Endothelial cell of umbilical vein (primary cell): ENCODE data around the gene TYSND1. TPM values are rescaled to one million over a fixed set of nuclear protein-coding genes. Genes with fewer than 3 reads are reported as not detected.

Experiments used
- BruUV-seq: library from RNA; stranded (reverse); fragments of 400-500 nt; replicated peaks from 2 replicates; lab custom pipeline; 2021; lab: Mats Ljungman, UMichigan
- CTCF ChIA-PET: fragments of 300-600, 350-600 bp; sonication (Branson Sonifier 250); formaldehyde crosslinking; loops from one replicate; lab custom pipeline; 2021; ENCODE audit warnings: antibody characterized with exemption, inconsistent platforms; lab: Charles Lee
- POLR2A ChIA-PET: fragments of 300-600, 350-600 bp; sonication (Branson Sonifier 250); formaldehyde crosslinking; loops from one replicate; lab custom pipeline; 2021; ENCODE audit warnings: antibody characterized with exemption, inconsistent platforms; lab: Charles Lee
- DNase-seq: peaks from one replicate; pipeline ENCODE4 v3.0.0-alpha.2; 2011; ENCODE audit warnings: low read depth, low spot score
- FAIRE-seq: peaks from 2 replicates; lab custom pipeline; 2011; peaks lifted over from hg19 to GRCh38; lab: Jason Lieb, UNC
- H2AFZ ChIP-seq: 2 replicates; pipeline ENCODE4 v1.6.0; 2012; ENCODE audit warnings: low read depth, low read length, control low read depth, inconsistent platforms
- H3K27ac ChIP-seq: 2 replicates; pipeline ENCODE4 v1.5.1; 2011; ENCODE audit warnings: low read depth, mild to moderate bottlenecking, control low read depth, low read length, moderate library complexity; ENCODE audit not compliant: insufficient read depth
- H3K27me3 ChIP-seq, 2 experiments: 2 replicates each; pipeline versions ENCODE4 v1.6.0 to v1.6.1; 2011; ENCODE audit warnings: low read length in 2 of 2, mixed read lengths in 1 of 2; ENCODE audit not compliant: control insufficient read depth in 2 of 2, insufficient read depth in 2 of 2
- H3K36me3 ChIP-seq, 2 experiments: 2 replicates in 1 of 2; 3 replicates in 1 of 2; pipeline ENCODE4 v1.5.1; 2011; ENCODE audit warnings: low read length in 2 of 2, mild to moderate bottlenecking in 1 of 2, moderate library complexity in 1 of 2; ENCODE audit not compliant: control insufficient read depth in 2 of 2, insufficient read depth in 2 of 2; ENCODE audit errors: extremely low read depth in 1 of 2
- H3K4me1 ChIP-seq: 3 replicates; pipeline ENCODE4 v1.5.1; 2011; ENCODE audit warnings: mild to moderate bottlenecking, low read length; ENCODE audit not compliant: control insufficient read depth, insufficient read depth; ENCODE audit errors: extremely low read depth
- H3K4me2 ChIP-seq: 2 replicates; pipeline ENCODE4 v1.6.1; 2011; ENCODE audit warnings: low read length, control low read depth, mixed read lengths; ENCODE audit not compliant: insufficient read depth
- H3K4me3 ChIP-seq, 3 experiments: fragments of 200-600 bp in 1 of 3; sonication (generic), shearing (Covaris generic) in 1 of 3; replicated peaks in 1 of 3; 2 replicates each; pipeline ENCODE4 v1.5.1; 2011 to 2016; ENCODE audit warnings: control low read depth in 3 of 3, low read length in 3 of 3, mild to moderate bottlenecking in 2 of 3, inconsistent platforms in 1 of 3, low read depth in 1 of 3, moderate library complexity in 1 of 3; ENCODE audit not compliant: insufficient read depth in 1 of 3
- H3K79me2 ChIP-seq: 2 replicates; pipeline ENCODE4 v1.6.0; 2012; ENCODE audit warnings: low read length, inconsistent platforms; ENCODE audit not compliant: control insufficient read depth, insufficient read depth
- H3K9ac ChIP-seq: replicated peaks from 2 replicates; pipeline ENCODE3; 2011; ENCODE audit warnings: low read length, control low read depth; ENCODE audit not compliant: insufficient read depth; ENCODE audit errors: extremely low read depth
- H3K9me1 ChIP-seq: replicated peaks from 3 replicates; pipeline ENCODE4 v1.6.0; 2011; ENCODE audit warnings: mild to moderate bottlenecking, low read length; ENCODE audit not compliant: control insufficient read depth, insufficient read depth; ENCODE audit errors: extremely low read depth
- H3K9me3 ChIP-seq: replicated peaks from 2 replicates; pipeline ENCODE4 v1.5.1; 2012; ENCODE audit warnings: low read length, inconsistent platforms; ENCODE audit not compliant: control insufficient read depth, insufficient read depth
- H4K20me1 ChIP-seq: replicated peaks from 2 replicates; pipeline ENCODE3; 2011; ENCODE audit warnings: mild to moderate bottlenecking, low read length; ENCODE audit not compliant: control insufficient read depth, insufficient read depth; ENCODE audit errors: extremely low read depth
- EZH2 ChIP-seq: IDR thresholded peaks from 2 replicates; pipeline ENCODE4 v1.6.1; 2012; ENCODE audit warnings: borderline replicate concordance, low read depth, mild to moderate bottlenecking, moderate library complexity, low read length, inconsistent platforms; ENCODE audit not compliant: severe bottlenecking
- FOS ChIP-seq: IDR thresholded peaks from 2 replicates; pipeline ENCODE4 v1.6.1; 2011; ENCODE audit warnings: mild to moderate bottlenecking, low read length, moderate library complexity, borderline replicate concordance; ENCODE audit not compliant: insufficient read depth
- GATA2 ChIP-seq: IDR thresholded peaks from 2 replicates; pipeline ENCODE4 v1.7.0; 2011; ENCODE audit warnings: low read depth, mild to moderate bottlenecking, moderate library complexity, mixed read lengths, low read length; ENCODE audit not compliant: insufficient read length, insufficient read depth
- JUN ChIP-seq: IDR thresholded peaks from 2 replicates; pipeline ENCODE4 v1.6.1; 2011; ENCODE audit warnings: borderline replicate concordance, low read depth; ENCODE audit not compliant: insufficient read length, insufficient read depth
- MYC ChIP-seq: IDR thresholded peaks from one replicate; pipeline ENCODE4 v1.6.1; 2011; ENCODE audit warnings: mild to moderate bottlenecking, low read depth, low read length
- POLR2A ChIP-seq: IDR thresholded peaks from 2 replicates; pipeline ENCODE4 v1.6.1; 2012; ENCODE audit warnings: low read depth, mild to moderate bottlenecking, control low read depth, low read length
- POLR2AphosphoS5 ChIP-seq: IDR thresholded peaks from 2 replicates; pipeline ENCODE4 v1.6.1; 2012; ENCODE audit warnings: low read depth, mild to moderate bottlenecking, control low read depth, low read length, moderate library complexity; ENCODE audit not compliant: insufficient read depth
- dilution Hi-C: fragments of 300-500 bp; cut with MboI; formaldehyde crosslinking; loops from one replicate; pipeline ENCODE4 v1.15.0; 2019; ENCODE audit warnings: low sequenced_read_pairs; ENCODE audit not compliant: extremely low pct_ligation_motif_present
- intact Hi-C: fragments of 100-400 bp; cut with micrococcal nuclease; formaldehyde crosslinking; loops from one replicate; pipeline ENCODE4 v1.10.0; 2022
- polyA plus RNA-seq, 4 experiments: library from polyadenylated mRNA; depleted of rRNA in 3 of 4; stranded (reverse) in 3 of 4; unstranded in 1 of 4; fragments of >200 nt; gene quantifications; 2 replicates each; pipeline versions ENCODE4 v1.2.1 to v1.2.3, GENCODE V29; 2011 to 2012; ENCODE audit warnings: missing spikeins in 1 of 4
- total RNA-seq: library from RNA; stranded (reverse); gene quantifications from 2 replicates; pipeline ENCODE4 v1.2.3, GENCODE V29; 2021
- TF ChIP-seq, protein P1 (sequence below), 2 donors: IDR thresholded peaks; 1 replicate in 1 of 2; 2 replicates in 1 of 2; pipeline ENCODE4 v1.5.1; 2011; ENCODE audit warnings: low read length in 2 of 2, mild to moderate bottlenecking in 2 of 2, moderate library complexity in 2 of 2, control low read depth in 1 of 2, inconsistent platforms in 1 of 2, low read depth in 1 of 2; ENCODE audit not compliant: insufficient read depth in 1 of 2; ENCODE audit errors: extremely low read depth in 1 of 2
- TF ChIP-seq, protein P2 (sequence below): IDR thresholded peaks from 2 replicates; pipeline ENCODE4 v1.6.1; 2011; ENCODE audit not compliant: insufficient read depth, insufficient read length

TYSND1 gene
- total and polyA plus RNA-seq, 2 donors (not counting 3 experiments of a cell fraction or from before 2014, with no cell fraction given): 5.1 to 7.8 TPM

DNA sequence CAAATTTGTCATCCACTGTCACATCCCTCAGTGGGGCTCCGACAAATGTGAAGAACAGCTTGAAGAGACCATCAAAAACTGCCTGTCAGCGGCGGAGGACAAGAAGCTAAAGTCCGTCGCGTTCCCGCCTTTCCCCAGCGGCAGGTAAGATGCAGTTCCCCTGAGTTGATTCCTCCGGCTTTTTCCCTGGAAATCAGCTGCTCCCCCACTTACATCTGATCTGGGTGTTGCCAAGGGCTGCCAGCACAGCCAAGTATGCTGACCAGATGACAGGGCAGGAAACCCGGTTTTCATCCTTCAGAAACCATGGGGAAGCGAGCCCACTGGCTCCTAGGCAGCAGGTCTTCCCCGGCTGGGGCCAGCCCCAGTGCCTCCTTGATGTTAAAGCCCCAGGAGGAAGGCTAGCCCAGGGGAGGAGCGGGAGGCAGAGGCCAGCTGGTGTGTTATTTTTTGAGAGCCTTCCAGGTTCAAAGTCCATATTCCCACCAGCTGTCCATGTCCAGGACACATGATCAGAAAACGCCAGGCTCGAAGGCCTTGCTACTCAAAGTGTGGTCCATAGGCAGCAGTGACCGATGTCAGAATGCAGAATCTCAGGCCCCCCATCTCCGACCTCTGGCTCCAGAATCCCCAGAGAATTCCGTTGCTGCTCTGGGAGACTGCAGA, 37.3 kb downstream of the TYSND1 start:
- TF ChIP-seq GATA2 (no peak), FOS (no peak), POLR2A (no peak), JUN (no peak), POLR2AphosphoS5 (no peak), MYC (no peak), EZH2 (no peak)
- TF ChIP-seq, protein P1, sequence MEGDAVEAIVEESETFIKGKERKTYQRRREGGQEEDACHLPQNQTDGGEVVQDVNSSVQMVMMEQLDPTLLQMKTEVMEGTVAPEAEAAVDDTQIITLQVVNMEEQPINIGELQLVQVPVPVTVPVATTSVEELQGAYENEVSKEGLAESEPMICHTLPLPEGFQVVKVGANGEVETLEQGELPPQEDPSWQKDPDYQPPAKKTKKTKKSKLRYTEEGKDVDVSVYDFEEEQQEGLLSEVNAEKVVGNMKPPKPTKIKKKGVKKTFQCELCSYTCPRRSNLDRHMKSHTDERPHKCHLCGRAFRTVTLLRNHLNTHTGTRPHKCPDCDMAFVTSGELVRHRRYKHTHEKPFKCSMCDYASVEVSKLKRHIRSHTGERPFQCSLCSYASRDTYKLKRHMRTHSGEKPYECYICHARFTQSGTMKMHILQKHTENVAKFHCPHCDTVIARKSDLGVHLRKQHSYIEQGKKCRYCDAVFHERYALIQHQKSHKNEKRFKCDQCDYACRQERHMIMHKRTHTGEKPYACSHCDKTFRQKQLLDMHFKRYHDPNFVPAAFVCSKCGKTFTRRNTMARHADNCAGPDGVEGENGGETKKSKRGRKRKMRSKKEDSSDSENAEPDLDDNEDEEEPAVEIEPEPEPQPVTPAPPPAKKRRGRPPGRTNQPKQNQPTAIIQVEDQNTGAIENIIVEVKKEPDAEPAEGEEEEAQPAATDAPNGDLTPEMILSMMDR (IDR thresholded peaks at IDR 0.05; ENCODE audit: extremely low read depth in 1 of 2, insufficient read depth in 1 of 2, low read depth in 1 of 2, low read length in 2 of 2): no peak
- TF ChIP-seq, protein P2, sequence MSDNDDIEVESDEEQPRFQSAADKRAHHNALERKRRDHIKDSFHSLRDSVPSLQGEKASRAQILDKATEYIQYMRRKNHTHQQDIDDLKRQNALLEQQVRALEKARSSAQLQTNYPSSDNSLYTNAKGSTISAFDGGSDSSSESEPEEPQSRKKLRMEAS: no peak
- no peaks in the 10 kb centered on the region for H3K27me3 ChIP-seq
- POLR2A ChIA-PET: no interaction called here
- no peak overlapping the region for H3K27ac ChIP-seq
- H3K4me2 ChIP-seq: no peak overlapping the region
- intact Hi-C loops (no loop called here), dilution Hi-C loops (no loop called here)
- no TSS peak for BruUV-seq
- H3K79me2 ChIP-seq: no peaks in the 10 kb centered on the region
- no peaks in the 10 kb centered on the region for H3K9me3 ChIP-seq
- no peak overlapping the region for H3K4me3 ChIP-seq
- H2AFZ ChIP-seq: no peak overlapping the region
- FAIRE-seq: no peak
- no peaks in the 10 kb centered on the region for H3K4me1 ChIP-seq
- no peak for DNase-seq
- H3K9me1 ChIP-seq: no peaks in the 10 kb centered on the region
- no peaks in the 10 kb centered on the region for H4K20me1 ChIP-seq
- peaks cover 0 to 3% of the 10 kb centered on the region in 2 experiments for H3K36me3 ChIP-seq
- CTCF ChIA-PET: interaction anchor here (0.8 kb wide), 1 partner anchor 594 kb away, joined by 3 read pairs; no protein-coding TSS in a partner anchor
- no peak overlapping the region for H3K9ac ChIP-seq
